Measurements from ENCODE around the gene RAX.

RAX gene

GRCh38 chr18:59272891-59273758 lies at the start of gene RAX:
Gene RAX, minus strand, starts transcription at chr18:59273454. Its CDS starts 248 bp downstream, at chr18:59273206.
- peaks cover 6% of the 10 kb centered on the region for H3K4me1 Mint-ChIP-seq
- H3K27ac Mint-ChIP-seq = no peak within 1 kb of the TSS
- DNase-seq = peak; percentile 81
- H3K27me3 Mint-ChIP-seq (ENCODE audit: low read depth, poor library complexity) = peaks cover 100% of the 10 kb centered on the region
- no peaks in the 10 kb centered on the region for H3K36me3 Mint-ChIP-seq (ENCODE audit: low read depth)
- peak within 1 kb of the TSS; percentile 73 for H3K4me3 Mint-ChIP-seq
- H3K9me3 Mint-ChIP-seq = no peaks in the 10 kb centered on the region
- peak; percentile 58 for TF ChIP-seq CTCF (IDR thresholded peaks at IDR 0.05)

- Mint-ChIP-seq H3K27ac (no peak within 1 kb of the TSS), H3K36me3 (ENCODE audit: low read depth) (no peaks in the 10 kb centered on the region), H3K9me3 (no peaks in the 10 kb centered on the region), H3K4me1 (no peaks in the 10 kb centered on the region), H3K4me3 (no peak within 1 kb of the TSS), H3K27me3 (ENCODE audit: low read depth, poor library complexity) (peaks cover 9% of the 10 kb centered on the region)
- TF ChIP-seq CTCF (IDR thresholded peaks at IDR 0.05) = no peak
- no peak for DNase-seq
Measured at GRCh38 chr18:59318460-59319050, 45.3 kb upstream of the RAX start, which contains the start of gene CPLX4. Gene CPLX4, minus strand, starts transcription at chr18:59318649. Its CDS starts 187 bp downstream, at chr18:59318462.

- Mint-ChIP-seq H3K27me3 (ENCODE audit: low read depth, poor library complexity) (peaks cover 58% of the 10 kb centered on the region), H3K9me3 (no peaks in the 10 kb centered on the region), H3K4me1 (peaks cover 5% of the 10 kb centered on the region), H3K27ac (no peak overlapping the region), H3K36me3 (ENCODE audit: low read depth) (no peaks in the 10 kb centered on the region), H3K4me3 (no peak overlapping the region)
- DNase-seq = no peak
- TF ChIP-seq CTCF (IDR thresholded peaks at IDR 0.05) = no peak
Measured at GRCh38 chr18:59311631-59312030, 38.4 kb upstream of the RAX start.

DNA sequence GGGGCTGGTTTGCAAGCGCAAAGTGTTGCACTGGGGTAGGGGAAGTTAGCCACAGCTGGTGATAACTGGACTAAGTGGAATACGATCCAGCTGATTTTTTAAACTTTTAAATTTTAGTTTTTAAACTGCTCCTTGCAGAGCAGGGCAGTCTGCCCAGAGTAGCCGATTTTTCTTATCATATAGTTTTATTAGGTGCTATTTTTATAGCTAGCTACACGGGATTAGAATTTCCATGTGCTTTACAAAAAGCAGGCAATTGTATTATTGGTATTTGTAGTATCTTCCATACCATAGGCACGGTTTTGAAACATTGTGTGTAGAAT lies 35.6 kb upstream of the RAX start:
- no peaks in the 10 kb centered on the region for H3K9me3 Mint-ChIP-seq
- H3K4me1 Mint-ChIP-seq = peaks cover 5% of the 10 kb centered on the region
- TF ChIP-seq CTCF (IDR thresholded peaks at IDR 0.05) = no peak
- H3K27ac Mint-ChIP-seq = no peak overlapping the region
- H3K36me3 Mint-ChIP-seq (ENCODE audit: low read depth) = no peaks in the 10 kb centered on the region
- H3K4me3 Mint-ChIP-seq = no peak overlapping the region
- H3K27me3 Mint-ChIP-seq (ENCODE audit: low read depth, poor library complexity) = peaks cover 84% of the 10 kb centered on the region
- no peak for DNase-seq

GRCh38 chr18:59308248-59308937 lies 35.1 kb upstream of the RAX start:
- DNase-seq = peak; percentile 88
- no peaks in the 10 kb centered on the region for H3K9me3 Mint-ChIP-seq
- H3K27me3 Mint-ChIP-seq (ENCODE audit: low read depth, poor library complexity) = peaks cover 87% of the 10 kb centered on the region
- H3K4me1 Mint-ChIP-seq = peaks cover 5% of the 10 kb centered on the region
- H3K4me3 Mint-ChIP-seq = peak overlapping the region; percentile 29
- TF ChIP-seq CTCF (IDR thresholded peaks at IDR 0.05) = peak; percentile 81
- no peaks in the 10 kb centered on the region for H3K36me3 Mint-ChIP-seq (ENCODE audit: low read depth)
- H3K27ac Mint-ChIP-seq = no peak overlapping the region
